A549 treated with Hydrocortisone at 1 μM for 4 hours (cell line): Measurements from ENCODE around the gene ABCA12. TPM values are rescaled to one million over a fixed set of nuclear protein-coding genes. Genes with fewer than 3 reads are reported as not detected.

ENCODE experiments used
- total RNA-seq: library from RNA; stranded (reverse); fragments of 200-300 nt; extraction: Qiagen RNA extraction; gene quantifications from 5 replicates; pipeline ENCODE4 v1.2.3, GENCODE V29; 2022

ABCA12 gene, protein sequence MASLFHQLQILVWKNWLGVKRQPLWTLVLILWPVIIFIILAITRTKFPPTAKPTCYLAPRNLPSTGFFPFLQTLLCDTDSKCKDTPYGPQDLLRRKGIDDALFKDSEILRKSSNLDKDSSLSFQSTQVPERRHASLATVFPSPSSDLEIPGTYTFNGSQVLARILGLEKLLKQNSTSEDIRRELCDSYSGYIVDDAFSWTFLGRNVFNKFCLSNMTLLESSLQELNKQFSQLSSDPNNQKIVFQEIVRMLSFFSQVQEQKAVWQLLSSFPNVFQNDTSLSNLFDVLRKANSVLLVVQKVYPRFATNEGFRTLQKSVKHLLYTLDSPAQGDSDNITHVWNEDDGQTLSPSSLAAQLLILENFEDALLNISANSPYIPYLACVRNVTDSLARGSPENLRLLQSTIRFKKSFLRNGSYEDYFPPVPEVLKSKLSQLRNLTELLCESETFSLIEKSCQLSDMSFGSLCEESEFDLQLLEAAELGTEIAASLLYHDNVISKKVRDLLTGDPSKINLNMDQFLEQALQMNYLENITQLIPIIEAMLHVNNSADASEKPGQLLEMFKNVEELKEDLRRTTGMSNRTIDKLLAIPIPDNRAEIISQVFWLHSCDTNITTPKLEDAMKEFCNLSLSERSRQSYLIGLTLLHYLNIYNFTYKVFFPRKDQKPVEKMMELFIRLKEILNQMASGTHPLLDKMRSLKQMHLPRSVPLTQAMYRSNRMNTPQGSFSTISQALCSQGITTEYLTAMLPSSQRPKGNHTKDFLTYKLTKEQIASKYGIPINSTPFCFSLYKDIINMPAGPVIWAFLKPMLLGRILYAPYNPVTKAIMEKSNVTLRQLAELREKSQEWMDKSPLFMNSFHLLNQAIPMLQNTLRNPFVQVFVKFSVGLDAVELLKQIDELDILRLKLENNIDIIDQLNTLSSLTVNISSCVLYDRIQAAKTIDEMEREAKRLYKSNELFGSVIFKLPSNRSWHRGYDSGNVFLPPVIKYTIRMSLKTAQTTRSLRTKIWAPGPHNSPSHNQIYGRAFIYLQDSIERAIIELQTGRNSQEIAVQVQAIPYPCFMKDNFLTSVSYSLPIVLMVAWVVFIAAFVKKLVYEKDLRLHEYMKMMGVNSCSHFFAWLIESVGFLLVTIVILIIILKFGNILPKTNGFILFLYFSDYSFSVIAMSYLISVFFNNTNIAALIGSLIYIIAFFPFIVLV (N-terminal part only)
- total RNA-seq, result 0.17 to 0.24 TPM (median 0.23 TPM) in 5 replicates

DNA sequence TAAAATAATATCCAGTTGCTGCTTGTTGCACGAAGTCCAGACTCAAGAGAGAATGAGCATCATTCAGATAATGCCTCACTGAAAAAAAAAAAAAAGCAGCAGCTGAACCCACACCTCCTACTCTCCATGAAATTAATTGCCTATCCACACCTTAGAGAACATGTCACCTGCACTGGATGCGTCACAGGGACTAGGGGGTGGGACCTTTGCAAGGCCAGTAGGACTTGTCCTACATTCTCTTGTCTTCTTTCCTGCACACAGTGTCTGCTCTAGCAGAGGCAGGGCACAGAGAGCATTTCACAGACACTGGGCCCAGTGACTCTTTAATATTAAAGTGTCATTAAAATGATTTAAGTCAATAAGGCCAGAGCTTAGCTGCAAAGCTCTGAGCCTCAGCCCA lies at the start of gene ABCA12:
ABCA12 (minus strand) TSS at position 148 of the 400 bp plus-strand sequence. CDS start 418 bp downstream, outside the sequence.

Other genes starting within 250 kb of the ABCA12 start
- gene ATIC, start 173.4 kb upstream of the ABCA12 start, total RNA-seq, result 199 to 219 TPM (median 212 TPM) in 5 replicates